Right hindlimb (tissue), 1 donor: ENCODE results near the gene LRTM1.
A peak's percentile ranks its signal among the peaks of the same experiment; 100 is the strongest.

Source experiments
- DNase-seq: peaks from one replicate; pipeline ENCODE4 v3.0.0-alpha.2; 2018

LRTM1 gene

GRCh38 chr3:54928046-54928770 is at the start of gene LRTM1:
Gene LRTM1 (minus strand): TSS chr3:54928059. CDS start chr3:54927911, 148 bp downstream.
- peak; percentile 32 for DNase-seq

- no peak for DNase-seq
These were observed 49.6 kb upstream of the LRTM1 start for GRCh38 chr3:54977439-54977838.

GRCh38 chr3:54970895-54971294 is 43.0 kb upstream of the LRTM1 start:
- no peak for DNase-seq

GRCh38 chr3:54969652-54970051 is 41.8 kb upstream of the LRTM1 start:
- DNase-seq = no peak

GRCh38 chr3:54968546-54969172 is 40.8 kb upstream of the LRTM1 start:
- DNase-seq = no peak

- DNase-seq = no peak
These were observed 39.9 kb upstream of the LRTM1 start for GRCh38 chr3:54967731-54968161.

- DNase-seq = no peak
These were observed 39.1 kb upstream of the LRTM1 start for GRCh38 chr3:54966979-54967378.

GRCh38 chr3:54965746-54966145 is 37.9 kb upstream of the LRTM1 start:
- DNase-seq = no peak

- no peak for DNase-seq
These were observed 36.2 kb upstream of the LRTM1 start for GRCh38 chr3:54964081-54964480.

- no peak for DNase-seq
These were observed 35.8 kb upstream of the LRTM1 start for GRCh38 chr3:54963641-54964040.

- no peak for DNase-seq
These were observed 34.3 kb upstream of the LRTM1 start for GRCh38 chr3:54962200-54962599.

- DNase-seq = no peak
These were observed 32.8 kb upstream of the LRTM1 start for GRCh38 chr3:54960701-54961100.

- no peak for DNase-seq
These were observed 32.2 kb upstream of the LRTM1 start for GRCh38 chr3:54960082-54960481.

GRCh38 chr3:54957711-54958110 is 29.9 kb upstream of the LRTM1 start:
- DNase-seq = no peak

GRCh38 chr3:54955941-54956340 is 28.1 kb upstream of the LRTM1 start:
- DNase-seq = no peak

GRCh38 chr3:54955496-54955895 is 27.6 kb upstream of the LRTM1 start:
- no peak for DNase-seq

- DNase-seq = no peak
These were observed 26.7 kb upstream of the LRTM1 start for GRCh38 chr3:54954521-54954920.

- DNase-seq = no peak
These were observed 26.2 kb upstream of the LRTM1 start for GRCh38 chr3:54954022-54954421.

GRCh38 chr3:54951405-54951804 is 23.5 kb upstream of the LRTM1 start:
- peak; percentile 87 for DNase-seq

GRCh38 chr3:54950391-54951003 is 22.6 kb upstream of the LRTM1 start:
- DNase-seq = peak; percentile 36

GRCh38 chr3:54949491-54950044 is 21.7 kb upstream of the LRTM1 start:
- DNase-seq = no peak

- DNase-seq = no peak
These were observed 14.0 kb upstream of the LRTM1 start for GRCh38 chr3:54941690-54942362.

GRCh38 chr3:54940971-54941370 is 13.1 kb upstream of the LRTM1 start:
- no peak for DNase-seq
